AG09319 (cell line): ENCODE results near the gene COQ2.
"Not testable (repeated sequence)": the region's sequence is repeated elsewhere in the genome, so short reads cannot be mapped to it uniquely, and the experiment has no call there.

Experiments used
- DNase-seq: peaks from one replicate; pipeline ENCODE4 v3.0.0-alpha.2; 2010; ENCODE audit warnings: low read depth; ENCODE audit errors: extremely low read depth
- TF ChIP-seq, protein P1 (sequence below): IDR thresholded peaks from 2 replicates; pipeline ENCODE4 v1.5.1; 2011; ENCODE audit warnings: low read depth, mild to moderate bottlenecking, inconsistent platforms, low read length, moderate library complexity

Gene COQ2

DNA sequence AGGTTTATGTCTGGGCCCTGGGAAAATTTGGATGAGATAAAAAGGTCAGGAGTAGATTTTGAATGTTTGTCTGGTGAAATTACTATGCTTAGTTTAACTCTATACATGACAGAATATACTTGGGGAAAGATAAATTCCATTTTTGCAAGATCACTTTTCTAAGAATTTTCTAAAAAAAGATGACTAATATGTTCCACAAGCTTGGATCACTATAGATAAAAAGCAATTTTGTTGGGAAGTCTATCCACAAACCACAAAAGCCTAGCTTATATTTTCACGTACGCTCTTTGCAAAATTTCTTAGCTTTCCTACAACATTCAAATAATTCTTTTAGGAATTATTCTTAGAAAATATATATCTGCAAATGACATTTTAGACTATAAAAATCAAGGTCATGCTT, 20.6 kb upstream of the COQ2 start:
- TF ChIP-seq, protein P1, sequence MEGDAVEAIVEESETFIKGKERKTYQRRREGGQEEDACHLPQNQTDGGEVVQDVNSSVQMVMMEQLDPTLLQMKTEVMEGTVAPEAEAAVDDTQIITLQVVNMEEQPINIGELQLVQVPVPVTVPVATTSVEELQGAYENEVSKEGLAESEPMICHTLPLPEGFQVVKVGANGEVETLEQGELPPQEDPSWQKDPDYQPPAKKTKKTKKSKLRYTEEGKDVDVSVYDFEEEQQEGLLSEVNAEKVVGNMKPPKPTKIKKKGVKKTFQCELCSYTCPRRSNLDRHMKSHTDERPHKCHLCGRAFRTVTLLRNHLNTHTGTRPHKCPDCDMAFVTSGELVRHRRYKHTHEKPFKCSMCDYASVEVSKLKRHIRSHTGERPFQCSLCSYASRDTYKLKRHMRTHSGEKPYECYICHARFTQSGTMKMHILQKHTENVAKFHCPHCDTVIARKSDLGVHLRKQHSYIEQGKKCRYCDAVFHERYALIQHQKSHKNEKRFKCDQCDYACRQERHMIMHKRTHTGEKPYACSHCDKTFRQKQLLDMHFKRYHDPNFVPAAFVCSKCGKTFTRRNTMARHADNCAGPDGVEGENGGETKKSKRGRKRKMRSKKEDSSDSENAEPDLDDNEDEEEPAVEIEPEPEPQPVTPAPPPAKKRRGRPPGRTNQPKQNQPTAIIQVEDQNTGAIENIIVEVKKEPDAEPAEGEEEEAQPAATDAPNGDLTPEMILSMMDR = no peak
- DNase-seq = no peak

DNA sequence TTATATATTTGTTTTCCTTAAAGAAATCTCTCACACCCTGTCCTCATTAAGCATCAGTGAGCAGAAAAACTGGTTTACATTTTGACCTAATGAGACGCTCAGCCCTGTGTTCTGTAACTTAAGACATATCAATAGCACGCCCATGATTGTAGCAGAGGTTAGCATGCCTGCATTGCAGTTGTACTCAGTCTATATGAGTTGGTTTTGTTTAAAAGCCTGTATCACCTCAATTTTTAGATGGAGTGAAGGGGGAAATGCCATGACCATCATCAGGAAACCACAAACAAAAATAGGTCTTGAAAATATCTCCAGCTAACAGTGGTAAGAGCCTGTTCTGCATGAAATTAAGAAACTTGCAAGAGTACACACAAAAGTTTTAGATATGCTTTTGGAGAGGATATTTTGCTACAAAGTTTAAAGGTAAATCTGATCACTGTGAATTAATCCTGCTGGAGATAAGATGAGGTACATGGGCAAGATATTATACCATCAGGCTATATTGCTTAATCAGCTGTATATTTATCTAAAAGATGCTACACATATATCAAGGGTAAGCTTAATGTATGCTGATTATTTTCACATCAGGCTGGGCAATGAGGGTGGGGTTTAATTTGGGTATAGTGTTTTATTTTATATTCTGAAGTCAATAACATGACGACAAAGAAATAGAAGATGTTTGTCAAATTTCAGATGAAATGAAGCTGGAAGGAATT, 13.1 kb upstream of the COQ2 start:
- TF ChIP-seq, protein P1 = no peak
- no peak for DNase-seq

DNA sequence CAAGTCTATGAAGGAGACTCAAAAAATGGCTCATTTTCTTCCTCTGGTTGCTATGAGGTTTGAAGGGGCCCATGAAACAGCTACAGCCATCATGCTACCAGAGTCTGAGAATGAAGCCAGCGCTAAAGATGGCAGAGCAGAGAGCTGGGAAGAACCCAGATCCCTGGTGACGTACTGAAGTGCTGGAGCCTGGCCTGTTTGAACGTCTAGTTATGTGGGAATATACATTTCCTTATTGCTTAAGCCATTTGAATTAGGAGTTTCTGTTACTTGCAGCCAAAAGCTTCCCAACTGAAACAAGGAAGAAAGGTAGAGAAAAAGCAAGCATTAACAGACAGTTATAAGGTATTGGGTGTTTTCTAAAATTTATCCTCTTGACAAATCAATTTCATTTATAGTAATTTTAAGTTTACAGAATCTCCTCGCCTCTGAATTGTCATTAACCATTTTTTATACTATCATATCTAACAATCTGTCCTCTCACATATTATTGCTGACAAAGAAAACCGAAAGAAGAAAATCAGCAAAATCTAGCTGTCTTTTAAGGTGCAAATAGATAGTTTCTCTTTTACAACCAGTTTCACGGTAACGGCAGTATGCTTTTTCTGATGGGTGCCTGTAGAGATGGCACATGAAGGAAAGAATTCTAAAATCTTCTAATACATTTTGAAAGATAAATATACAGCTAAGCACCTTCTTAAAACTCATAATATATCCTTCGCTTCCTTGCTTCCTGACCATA, 8.9 kb upstream of the COQ2 start:
- DNase-seq = no peak
- TF ChIP-seq, protein P1 = no peak

DNA sequence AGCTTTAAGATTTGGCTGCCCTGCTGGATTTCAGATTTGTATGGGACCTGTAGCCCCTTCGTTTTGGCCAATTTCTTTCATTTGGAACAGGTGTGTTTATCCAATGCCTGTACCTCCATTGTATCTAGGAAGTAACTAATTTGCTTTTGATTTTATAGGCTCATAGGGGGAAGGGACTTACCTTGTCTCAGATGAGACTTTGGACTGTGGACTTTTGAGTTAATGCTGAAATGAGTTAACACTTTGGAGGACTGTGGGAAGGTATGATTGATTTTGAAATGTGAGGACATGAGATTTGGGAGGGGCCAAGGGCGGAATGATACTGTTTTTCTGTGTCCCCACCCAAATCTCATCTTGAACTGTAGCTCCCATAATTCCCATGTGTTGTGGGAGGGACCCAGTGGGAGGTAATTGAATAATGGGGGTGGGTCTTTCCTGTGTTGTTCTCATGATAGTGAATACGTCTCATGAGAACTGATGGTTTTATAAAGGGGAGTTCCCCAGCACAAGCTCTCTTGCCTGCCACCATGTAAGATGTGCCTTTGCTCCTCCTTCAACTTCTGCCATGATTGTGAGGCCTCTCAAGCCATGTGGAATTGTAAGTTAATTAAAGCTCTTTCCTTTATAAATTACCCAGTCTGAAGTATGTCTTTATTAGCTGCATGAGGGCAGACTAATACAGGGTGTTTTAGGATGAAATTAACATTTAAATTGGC, 5.6 kb upstream of the COQ2 start:
- DNase-seq = not testable (repeated sequence)

DNA sequence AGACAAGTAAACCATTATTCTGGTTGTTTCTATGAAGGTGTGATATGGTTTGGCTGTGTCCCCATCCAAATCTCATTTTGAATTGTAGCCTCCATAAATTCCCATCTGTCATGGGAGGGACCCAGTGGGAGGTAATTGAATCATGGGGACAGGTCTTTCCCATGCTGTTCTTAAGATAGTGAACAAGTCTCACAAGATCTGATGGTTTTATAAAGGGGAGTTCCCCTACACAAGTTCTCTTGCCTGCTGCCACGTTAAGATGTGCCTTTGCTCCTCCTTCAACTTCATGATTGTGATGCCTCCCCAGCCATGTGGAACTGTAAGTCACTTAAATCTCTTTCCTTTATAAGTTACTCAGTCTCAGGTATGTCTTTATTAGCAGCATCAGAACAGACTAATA, 3.8 kb upstream of the COQ2 start:
- not testable (repeated sequence) for DNase-seq

DNA sequence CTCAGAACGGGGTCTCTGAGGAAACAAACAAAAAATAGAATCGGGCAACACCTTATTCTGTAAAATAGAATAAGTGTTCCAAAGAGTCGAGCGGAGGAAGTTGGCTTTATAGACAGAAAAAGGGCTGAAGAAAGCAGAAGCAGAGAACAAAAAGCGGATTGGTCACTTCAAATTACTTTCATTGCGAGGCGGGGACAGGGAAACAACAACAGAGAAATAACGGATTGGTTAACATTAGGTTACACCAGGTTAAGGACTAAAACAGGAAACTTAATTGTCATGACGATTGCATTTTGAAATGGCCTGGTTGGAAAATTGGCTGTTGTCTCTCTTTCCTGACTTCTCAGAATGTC, 433 bp upstream of the COQ2 start:
- TF ChIP-seq, protein P1 = no peak
- peak; percentile 5 for DNase-seq

DNA sequence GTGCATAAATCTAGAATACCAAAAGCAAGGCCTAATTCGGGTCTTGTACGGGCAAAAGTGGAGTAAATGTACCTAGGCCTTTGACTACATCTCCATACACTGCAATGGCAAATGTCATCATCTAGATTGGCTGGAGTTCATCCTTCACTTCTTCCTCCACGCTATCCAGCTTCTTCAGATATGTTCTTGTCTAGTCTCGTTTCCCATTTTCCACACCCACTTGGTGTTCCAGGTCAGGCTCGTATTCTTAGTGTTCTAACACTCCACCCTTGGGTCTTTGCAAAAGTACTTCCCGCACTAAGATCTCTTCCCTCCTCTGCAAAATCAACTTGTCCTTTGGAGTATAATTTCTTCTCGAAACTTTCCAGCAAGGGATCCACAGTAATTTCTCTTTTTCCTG, 1.4 kb downstream of the COQ2 start:
- TF ChIP-seq, protein P1 = no peak
- DNase-seq = no peak

DNA sequence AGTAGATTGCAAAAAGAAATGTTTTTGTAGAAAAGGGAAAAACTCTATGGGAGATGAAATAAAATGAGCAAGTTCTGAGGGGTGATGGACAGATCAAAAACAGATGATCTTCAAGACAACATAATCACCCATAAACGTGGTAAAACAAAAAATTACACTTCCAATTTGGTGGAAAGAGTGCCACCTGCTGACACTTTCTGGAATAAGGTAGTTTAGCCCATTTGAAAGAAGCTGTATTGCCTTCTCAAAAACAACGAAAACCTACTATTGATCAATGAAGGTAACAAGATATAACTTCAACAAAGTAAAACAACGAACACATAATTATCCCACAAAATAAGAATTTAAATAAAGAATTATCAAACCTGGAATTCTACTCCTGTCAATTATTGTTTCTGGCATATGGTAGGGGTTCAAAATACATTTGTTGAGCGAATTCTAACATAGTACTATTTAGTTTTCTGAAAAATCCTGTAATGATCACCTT, 2.5 kb downstream of the COQ2 start:
- no peak for DNase-seq
- TF ChIP-seq, protein P1 = peak; percentile 70
